Superior temporal gyrus (tissue), 1 donor: Measurements from ENCODE around the gene DNASE1L3.
"Not testable (repeated sequence)": the region's sequence is repeated elsewhere in the genome, so short reads cannot be mapped to it uniquely, and the experiment has no call there.

ENCODE experiments used
- DNase-seq: peaks from one replicate; pipeline ENCODE4 v3.0.0-alpha.2; 2016; ENCODE audit errors: extremely low spot score

Gene DNASE1L3

DNA sequence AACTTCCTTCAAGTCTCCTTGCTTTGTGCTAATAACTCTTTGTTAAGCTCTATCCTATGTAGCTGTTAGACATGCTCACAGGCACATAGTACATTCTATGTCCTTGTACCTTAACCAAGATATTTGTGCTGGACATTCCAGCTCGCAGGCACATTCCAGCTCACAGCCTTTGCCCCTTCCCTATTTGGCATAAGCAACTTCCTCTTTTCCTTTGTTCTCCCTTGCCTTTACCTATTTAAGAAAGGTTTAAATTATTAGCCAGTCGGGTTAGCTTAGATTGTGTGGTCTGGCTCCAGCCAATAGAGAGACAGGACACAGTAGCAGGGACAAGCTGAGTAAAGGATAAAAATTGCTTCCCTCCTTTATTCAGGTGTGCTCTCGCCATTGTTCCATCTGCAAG is 9.3 kb downstream of the DNASE1L3 start:
- not testable (repeated sequence) for DNase-seq

GRCh38 chr3:58200846-58201355 is 9.9 kb downstream of the DNASE1L3 start:
- DNase-seq, result no peak

DNA sequence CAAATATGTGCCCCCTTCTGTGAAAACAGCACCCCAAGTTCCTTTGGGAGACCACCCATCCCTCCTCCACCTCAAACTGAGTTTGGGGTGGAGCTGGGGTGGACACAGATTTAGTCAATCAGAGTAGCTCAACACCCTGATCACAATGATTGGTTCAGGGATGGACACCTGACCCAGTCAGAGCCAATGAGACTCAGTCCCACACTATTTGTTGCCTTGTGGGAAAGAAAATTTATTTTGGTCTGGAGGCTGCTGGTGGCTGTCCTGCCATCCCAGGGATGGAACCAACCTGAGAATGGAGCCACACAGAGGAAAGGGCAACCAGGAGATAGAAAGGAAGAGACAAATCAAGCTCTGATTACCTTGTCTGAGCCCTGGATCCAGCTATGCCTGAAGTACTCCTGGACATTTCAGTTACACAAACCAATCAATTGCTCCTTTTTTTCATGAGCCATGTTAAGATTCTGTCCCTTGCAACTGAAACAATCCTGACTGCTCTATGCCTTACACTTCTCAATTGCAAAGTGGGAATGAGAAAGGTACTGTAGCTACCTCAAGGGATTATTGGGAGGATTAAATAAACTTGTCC is 10.6 kb downstream of the DNASE1L3 start:
- no peak for DNase-seq

DNA sequence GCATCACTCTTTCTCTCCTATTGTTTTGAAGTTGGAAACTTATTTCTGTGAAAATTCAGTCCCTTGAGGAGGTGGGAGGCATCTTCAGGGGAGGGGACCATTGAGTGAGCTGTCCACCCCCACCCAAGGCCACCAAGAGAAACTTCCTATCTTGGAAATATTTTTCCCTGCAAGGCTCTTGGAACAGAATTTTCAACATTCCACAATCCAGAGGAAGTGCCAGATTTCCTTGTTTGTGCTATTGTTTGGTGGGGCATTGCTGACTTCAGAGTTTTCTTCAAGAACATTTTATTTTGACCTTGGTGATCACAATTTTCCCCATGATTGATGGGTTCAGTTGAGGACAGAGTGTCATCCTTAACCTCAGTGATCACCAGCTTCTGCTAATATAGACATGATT is 12.0 kb downstream of the DNASE1L3 start:
- DNase-seq, result no peak

DNA sequence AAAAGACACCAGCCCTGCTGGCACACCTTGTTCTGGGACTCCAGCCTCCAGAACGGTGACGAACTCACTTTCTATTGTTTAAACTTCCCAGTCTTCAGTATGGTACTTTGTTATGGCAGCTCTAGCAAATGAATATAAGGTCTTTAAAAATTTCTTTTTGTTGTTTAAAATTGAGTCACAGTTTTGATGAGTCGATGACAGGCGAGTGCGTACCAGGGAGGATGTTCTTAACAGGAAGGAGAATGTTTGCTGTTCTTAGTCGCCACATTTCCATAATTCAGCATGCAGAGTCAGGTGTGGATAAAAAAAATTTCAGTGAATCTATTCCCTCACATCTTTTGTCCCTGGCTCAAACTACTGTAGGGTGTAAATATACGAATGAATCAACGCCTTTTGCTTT is 12.4 kb downstream of the DNASE1L3 start:
- no peak for DNase-seq

GRCh38 chr3:58197588-58197987 is 13.2 kb downstream of the DNASE1L3 start:
- no peak for DNase-seq

GRCh38 chr3:58193682-58194407 is 16.9 kb downstream of the DNASE1L3 start:
- no peak for DNase-seq

DNA sequence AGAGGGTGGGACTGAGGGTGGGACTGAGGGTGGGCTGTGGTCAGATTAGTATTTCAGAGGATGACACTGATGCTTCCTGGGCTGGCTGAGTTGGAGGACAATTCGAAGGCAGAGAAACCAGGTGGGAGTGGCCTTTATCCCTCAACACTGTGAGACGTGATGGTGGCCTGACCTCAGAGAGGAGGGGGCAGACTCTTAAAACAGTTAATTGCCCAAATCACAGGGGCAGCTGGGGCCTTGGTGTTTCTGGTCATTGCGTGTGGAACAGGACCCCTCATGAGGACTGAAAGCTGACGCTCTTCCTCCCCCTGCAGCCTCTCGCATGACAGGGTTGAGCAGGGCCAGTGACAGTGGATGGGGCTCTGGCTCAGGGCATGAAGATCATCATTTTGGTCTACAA is 18.7 kb downstream of the DNASE1L3 start:
- no peak for DNase-seq

GRCh38 chr3:58191361-58191991 is 19.3 kb downstream of the DNASE1L3 start:
- DNase-seq, result no peak

GRCh38 chr3:58190882-58191281 is 19.9 kb downstream of the DNASE1L3 start:
- DNase-seq, result no peak

- no peak for DNase-seq
These were observed 20.5 kb downstream of the DNASE1L3 start for GRCh38 chr3:58190291-58190690.

GRCh38 chr3:58189691-58190090 is 21.1 kb downstream of the DNASE1L3 start:
- DNase-seq, result no peak

GRCh38 chr3:58188921-58189451 is 21.8 kb downstream of the DNASE1L3 start:
- no peak for DNase-seq

DNA sequence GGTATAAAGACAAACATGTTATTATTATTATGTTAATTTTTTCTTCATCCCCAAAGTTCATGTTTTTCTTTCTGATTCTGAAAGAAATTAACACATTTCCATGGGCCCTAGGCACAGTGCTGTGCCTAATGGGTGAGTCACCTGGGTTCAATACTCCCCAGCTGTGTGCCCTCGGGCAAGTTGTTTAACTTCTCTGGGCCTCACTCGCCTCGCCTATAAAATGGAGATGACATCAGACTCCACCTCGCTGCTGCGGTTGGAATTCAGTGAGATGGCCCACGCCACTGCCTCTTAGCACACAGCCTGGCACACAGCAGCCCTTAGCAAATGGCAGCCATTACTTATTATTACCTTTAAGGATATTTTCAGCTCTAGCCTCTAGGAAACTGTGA is 22.6 kb downstream of the DNASE1L3 start:
- DNase-seq, result no peak

- DNase-seq, result no peak
These were observed 25.8 kb downstream of the DNASE1L3 start for GRCh38 chr3:58184982-58185360.

DNA sequence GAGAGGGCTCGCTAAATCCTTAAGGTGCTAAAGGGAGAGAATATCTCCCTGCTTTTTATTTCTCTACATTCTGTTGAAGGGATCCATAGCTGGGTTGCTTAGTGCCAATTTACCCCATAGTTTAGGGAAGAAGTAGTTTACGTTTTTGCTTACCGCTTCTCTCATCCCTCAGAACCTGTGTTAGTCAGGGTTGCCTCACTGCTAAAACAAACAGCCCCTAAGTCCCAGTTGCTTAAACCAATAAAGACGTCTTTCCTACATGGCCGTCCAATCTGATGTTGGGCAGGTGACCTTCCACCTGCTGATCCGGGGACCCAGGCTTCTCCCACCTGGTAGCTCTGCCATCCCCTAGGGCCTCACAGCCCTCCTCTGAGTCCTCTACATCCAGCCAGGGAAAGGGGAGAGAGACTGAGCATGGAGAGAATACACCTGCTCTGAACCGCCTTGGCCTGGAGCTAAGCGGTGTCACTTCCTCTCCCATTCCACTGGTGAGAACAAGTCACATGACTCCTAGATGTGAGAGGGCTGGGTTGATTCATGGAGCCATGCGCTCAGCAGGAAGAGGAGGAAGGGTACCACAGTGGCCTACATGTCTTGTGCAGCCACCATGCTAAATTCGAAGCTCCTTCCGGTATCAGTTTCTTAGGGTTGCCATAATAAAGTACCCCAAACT is 26.3 kb downstream of the DNASE1L3 start:
- DNase-seq, result no peak

- no peak for DNase-seq
These were observed 26.9 kb downstream of the DNASE1L3 start for GRCh38 chr3:58183891-58184290.

GRCh38 chr3:58183221-58183620 is 27.6 kb downstream of the DNASE1L3 start:
- no peak for DNase-seq

- DNase-seq, result no peak
These were observed 29.7 kb downstream of the DNASE1L3 start for GRCh38 chr3:58180940-58181587.

DNA sequence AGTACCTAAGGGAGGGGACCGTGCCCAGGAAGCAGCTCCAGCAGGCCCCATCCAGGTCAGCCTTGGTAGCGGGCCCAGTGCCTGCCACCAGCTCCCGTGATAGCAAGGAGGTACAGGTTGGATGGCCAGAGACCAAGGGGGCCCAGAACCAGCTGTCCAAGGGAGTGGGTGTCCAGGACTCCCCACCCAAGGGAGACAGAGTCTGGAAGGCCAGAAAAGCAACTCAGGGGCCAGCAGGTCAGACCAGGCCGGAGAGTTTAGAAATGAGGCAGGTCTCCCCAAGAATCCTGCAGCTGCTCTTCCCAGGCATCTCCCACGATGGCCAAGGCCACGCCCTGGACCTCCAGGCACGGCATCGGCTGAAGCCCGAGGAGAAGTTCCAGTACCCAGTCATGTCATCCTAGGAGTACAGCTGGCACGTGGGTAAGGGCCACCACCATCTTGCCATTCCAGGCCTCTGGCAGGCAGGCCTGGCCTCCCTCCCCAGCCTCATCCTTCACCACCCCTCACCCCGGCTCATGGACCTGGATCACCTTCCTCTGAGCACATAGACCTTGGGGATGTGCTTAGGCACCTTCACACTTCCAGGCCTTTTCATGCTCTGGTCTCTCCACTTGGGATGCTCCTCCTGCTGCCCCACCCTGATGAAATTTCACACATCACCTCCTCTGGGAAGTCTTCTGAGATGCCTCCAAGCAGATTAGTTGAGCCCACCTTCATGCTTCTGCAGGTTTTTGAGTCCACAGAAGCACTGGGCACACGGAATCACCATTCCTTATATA is 30.5 kb downstream of the DNASE1L3 start:
- DNase-seq, result no peak
